Measurements from ENCODE around the gene EGR2. TPM values are rescaled to one million over a fixed set of nuclear protein-coding genes. Genes with fewer than 3 reads are reported as not detected.

Gene EGR2
- total and polyA plus RNA-seq, 8 donors: 0.76 to 14.2 (median 4.8) TPM

DNA sequence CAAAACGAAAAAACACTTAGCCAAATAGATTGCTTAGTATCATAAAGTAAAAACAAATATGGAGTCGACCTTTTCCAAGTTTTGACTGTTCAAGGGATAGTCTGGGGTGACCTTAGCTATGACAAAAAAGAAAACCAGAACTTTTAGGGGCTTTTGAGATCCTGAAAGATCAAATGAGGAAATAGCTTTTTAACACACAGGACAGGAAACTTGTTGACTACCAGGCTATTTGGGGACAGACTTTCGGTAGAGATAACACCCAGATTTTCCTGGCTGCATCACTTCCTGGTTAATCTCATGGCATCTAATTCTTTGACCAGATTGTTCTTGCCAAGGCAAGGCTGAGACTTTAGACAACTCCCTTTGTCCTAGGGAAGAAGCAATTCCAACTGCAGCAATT lies 34.5 kb upstream of the EGR2 start:
- Histone ChIP-seq H3K4me1 (peaks cover 0 to 13% of the 10 kb centered on the region in 2 donors), H3K4me3 (no peak overlapping the region), H3K27me3 (no peaks in the 10 kb centered on the region), H3K27ac (no peak overlapping the region), H3K36me3 (no peaks in the 10 kb centered on the region), H3K9me3 (peaks cover 0 to 15% of the 10 kb centered on the region in 2 donors)
- TF ChIP-seq, protein P1, sequence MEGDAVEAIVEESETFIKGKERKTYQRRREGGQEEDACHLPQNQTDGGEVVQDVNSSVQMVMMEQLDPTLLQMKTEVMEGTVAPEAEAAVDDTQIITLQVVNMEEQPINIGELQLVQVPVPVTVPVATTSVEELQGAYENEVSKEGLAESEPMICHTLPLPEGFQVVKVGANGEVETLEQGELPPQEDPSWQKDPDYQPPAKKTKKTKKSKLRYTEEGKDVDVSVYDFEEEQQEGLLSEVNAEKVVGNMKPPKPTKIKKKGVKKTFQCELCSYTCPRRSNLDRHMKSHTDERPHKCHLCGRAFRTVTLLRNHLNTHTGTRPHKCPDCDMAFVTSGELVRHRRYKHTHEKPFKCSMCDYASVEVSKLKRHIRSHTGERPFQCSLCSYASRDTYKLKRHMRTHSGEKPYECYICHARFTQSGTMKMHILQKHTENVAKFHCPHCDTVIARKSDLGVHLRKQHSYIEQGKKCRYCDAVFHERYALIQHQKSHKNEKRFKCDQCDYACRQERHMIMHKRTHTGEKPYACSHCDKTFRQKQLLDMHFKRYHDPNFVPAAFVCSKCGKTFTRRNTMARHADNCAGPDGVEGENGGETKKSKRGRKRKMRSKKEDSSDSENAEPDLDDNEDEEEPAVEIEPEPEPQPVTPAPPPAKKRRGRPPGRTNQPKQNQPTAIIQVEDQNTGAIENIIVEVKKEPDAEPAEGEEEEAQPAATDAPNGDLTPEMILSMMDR (IDR thresholded peaks at IDR 0.05): no peak
- no peak for ATAC-seq
- intact Hi-C loops (cut with DNase I): no loop called here
- no peak for DNase-seq

DNA sequence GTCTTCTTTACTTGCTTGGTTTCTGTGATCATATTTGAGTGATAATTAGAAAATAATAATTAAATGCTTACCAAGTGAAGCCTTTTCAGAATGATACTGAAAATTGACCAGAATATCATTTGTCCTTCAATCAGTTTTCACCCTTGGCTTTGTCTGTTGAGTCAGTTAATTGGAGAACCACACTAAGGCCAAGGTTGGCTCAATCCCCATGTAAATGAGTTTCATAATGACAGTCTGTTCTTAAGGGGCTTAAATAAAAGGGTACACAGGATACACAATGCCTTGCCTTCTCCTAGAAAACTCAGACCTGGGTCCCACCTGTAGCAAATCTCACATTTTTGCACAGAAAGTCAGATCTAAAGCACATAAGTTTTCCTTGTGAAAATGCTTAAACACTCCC lies 31.3 kb upstream of the EGR2 start:
- peaks cover 0 to 15% of the 10 kb centered on the region in 2 donors for H3K9me3 ChIP-seq
- intact Hi-C loops (cut with DNase I): no loop called here
- H3K4me3 ChIP-seq: no peak overlapping the region
- no peak for DNase-seq
- no peaks in the 10 kb centered on the region for H3K36me3 ChIP-seq
- no peaks in the 10 kb centered on the region for H3K4me1 ChIP-seq
- no peak for ATAC-seq
- TF ChIP-seq, protein P1 (IDR thresholded peaks at IDR 0.05): no peak
- no peaks in the 10 kb centered on the region for H3K27me3 ChIP-seq
- no peak overlapping the region for H3K27ac ChIP-seq

DNA sequence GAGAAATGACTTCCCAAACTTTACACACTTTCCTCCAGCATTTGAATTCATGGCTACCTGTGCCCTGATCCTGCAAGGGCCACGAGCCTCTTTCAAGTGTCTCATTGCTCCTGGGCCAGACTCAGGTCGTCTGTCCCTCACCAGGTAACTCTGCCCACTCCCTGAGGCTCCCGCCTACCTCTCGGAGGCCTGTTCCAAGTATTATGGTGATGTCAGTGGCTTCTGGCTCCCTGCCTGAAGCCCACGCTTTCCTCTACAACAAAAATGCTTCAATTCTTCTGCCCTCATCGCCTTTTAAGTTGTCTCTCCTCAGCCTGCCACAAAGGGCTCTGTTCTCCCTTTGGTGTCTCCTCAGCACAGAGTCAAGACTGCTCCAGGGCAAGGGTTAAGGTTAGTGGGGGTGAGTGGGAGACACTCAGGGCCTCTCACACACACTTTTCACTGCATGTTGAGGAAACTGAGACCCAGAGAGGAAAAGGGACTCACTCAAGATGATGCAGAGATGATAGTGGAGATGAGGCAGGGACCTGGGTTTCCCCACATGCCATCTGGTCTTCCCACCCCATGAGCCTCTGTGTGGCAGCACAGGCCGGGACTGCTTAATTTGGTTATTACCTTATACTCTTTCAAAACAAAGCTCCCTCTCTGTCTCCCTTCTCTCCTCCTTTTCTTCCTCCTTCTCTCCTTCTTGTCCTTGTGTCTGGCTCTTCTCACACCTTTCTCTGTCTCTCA lies 28.3 kb upstream of the EGR2 start:
- TF ChIP-seq, protein P1 (IDR thresholded peaks at IDR 0.05): no peak
- no peak for ATAC-seq
- no peak for DNase-seq
- Histone ChIP-seq H3K4me3 (no peak overlapping the region), H3K4me1 (no peaks in the 10 kb centered on the region), H3K27me3 (no peaks in the 10 kb centered on the region), H3K27ac (no peak overlapping the region), H3K9me3 (peaks cover 0 to 15% of the 10 kb centered on the region in 2 donors), H3K36me3 (no peaks in the 10 kb centered on the region)
- intact Hi-C loops (cut with DNase I): no loop called here

DNA sequence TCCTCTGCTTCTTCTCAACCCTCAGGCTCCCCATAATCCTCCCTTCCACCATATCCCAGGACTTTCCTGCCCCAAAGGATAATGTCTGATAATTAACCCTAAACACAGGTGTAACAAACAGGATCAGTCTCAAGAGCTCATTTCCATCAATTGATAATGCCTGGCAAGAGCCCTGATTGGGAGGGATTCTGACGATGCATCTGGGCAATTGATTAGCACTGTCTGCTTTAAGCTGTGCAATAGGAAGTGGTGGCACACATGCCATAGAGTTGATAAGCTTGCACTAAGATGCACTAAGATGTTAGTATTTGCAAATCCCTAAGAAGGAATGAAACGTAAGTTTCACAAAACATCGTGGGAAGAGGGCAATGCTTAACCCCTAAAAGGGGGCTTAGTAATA lies 27.4 kb upstream of the EGR2 start:
- ATAC-seq (no peak), DNase-seq (no peak)
- Histone ChIP-seq H3K4me3 (no peak overlapping the region), H3K9me3 (peaks cover 0 to 15% of the 10 kb centered on the region in 2 donors), H3K27me3 (no peaks in the 10 kb centered on the region), H3K4me1 (no peaks in the 10 kb centered on the region), H3K36me3 (no peaks in the 10 kb centered on the region), H3K27ac (no peak overlapping the region)
- TF ChIP-seq, protein P1 (IDR thresholded peaks at IDR 0.05): no peak
- intact Hi-C loops (cut with DNase I): no loop called here

DNA sequence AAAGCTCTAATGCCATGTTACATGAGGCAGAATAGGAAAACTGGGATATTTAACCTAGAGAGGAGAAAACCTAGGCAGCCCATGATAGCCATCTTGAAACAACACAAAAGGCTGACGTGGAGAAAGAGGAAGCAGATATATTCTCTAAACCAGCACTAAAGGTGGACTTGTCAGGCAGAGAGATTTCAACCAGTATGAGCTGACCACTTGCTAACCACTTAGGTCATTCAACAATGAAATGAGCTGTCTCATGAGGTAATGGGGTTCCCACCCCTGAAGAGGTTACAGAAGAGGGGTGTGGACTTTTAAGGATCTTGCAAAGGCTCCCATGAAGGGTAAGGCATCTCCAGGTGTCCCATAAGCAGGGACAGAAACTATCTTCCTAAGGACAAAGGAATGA lies 26.8 kb upstream of the EGR2 start:
- no peaks in the 10 kb centered on the region for H3K4me1 ChIP-seq
- TF ChIP-seq, protein P1 (IDR thresholded peaks at IDR 0.05): no peak
- no peak overlapping the region for H3K4me3 ChIP-seq
- H3K9me3 ChIP-seq: peaks cover 0 to 11% of the 10 kb centered on the region in 2 donors
- ATAC-seq (no peak), DNase-seq (no peak)
- no peaks in the 10 kb centered on the region for H3K27me3 ChIP-seq
- no peak overlapping the region for H3K27ac ChIP-seq
- H3K36me3 ChIP-seq: no peaks in the 10 kb centered on the region
- intact Hi-C loops (cut with DNase I): no loop called here

Data from left lung (tissue), 10 donors.